ENCODE results near the gene ANKRD52. TPM values are rescaled to one million over a fixed set of nuclear protein-coding genes. Genes with fewer than 3 reads are reported as not detected.
A peak's percentile ranks its signal among the peaks of the same experiment; 100 is the strongest.

The ANKRD52 gene
- total and polyA plus RNA-seq, 2 experiments from 2014 or later = 20.3 to 25.2 TPM

GRCh38 chr12:56286044-56286830, 28.1 kb upstream of the ANKRD52 start:
- peak overlapping the region; percentile 56; the same call in 1 of the 2 replicates for H3K4me2 ChIP-seq
- no peak overlapping the region for H2AFZ ChIP-seq
- no peaks in the 10 kb centered on the region; the same call in 1 of the 2 replicates for H4K20me1 ChIP-seq (replicated peaks; ENCODE audit: insufficient read depth)
- peaks cover 58% of the 10 kb centered on the region for H3K36me3 Mint-ChIP-seq (ENCODE audit: low read depth)
- no peak overlapping the region for H3K4me3 Mint-ChIP-seq
- DNase-seq (ENCODE audit: low spot score) (peak; percentile 8), ATAC-seq (no peak)
- peaks cover 31% of the 10 kb centered on the region for H3K36me3 ChIP-seq (ENCODE audit: insufficient read depth)
- no peaks in the 10 kb centered on the region for H3K27me3 ChIP-seq (ENCODE audit: insufficient read depth)
- peaks cover 20% of the 10 kb centered on the region; the same call in 1 of the 2 replicates for H3F3A ChIP-seq (replicated peaks; ENCODE audit: low read depth)
- peaks cover 29% of the 10 kb centered on the region for H3K79me2 ChIP-seq (replicated peaks; ENCODE audit: insufficient read depth)
- no peak overlapping the region; the same call in 1 of the 2 replicates for H3K27ac Mint-ChIP-seq
- H3K4me1 Mint-ChIP-seq = peaks cover 9% of the 10 kb centered on the region
- H3K4me3 ChIP-seq = no peak overlapping the region
- peaks cover 13% of the 10 kb centered on the region for H3K4me1 ChIP-seq (ENCODE audit: insufficient read depth)
- no peaks in the 10 kb centered on the region for H3K9me2 ChIP-seq (ENCODE audit: insufficient read depth)
- H3K9me3 Mint-ChIP-seq = no peaks in the 10 kb centered on the region
- no peak for TF ChIP-seq ZNF462 (CRISPR knock-in tag; IDR thresholded peaks at IDR 0.05)
- TF ChIP-seq STAT1 (IDR thresholded peaks at IDR 0.05; ENCODE audit: unreplicated experiment) = no peak
- TF ChIP-seq EZH2phosphoT487 (IDR thresholded peaks at IDR 0.05; ENCODE audit: unreplicated experiment) = no peak
- TF ChIP-seq JUNB (IDR thresholded peaks at IDR 0.05; ENCODE audit: unreplicated experiment) = no peak
- TF ChIP-seq ZNF114 (CRISPR knock-in tag; IDR thresholded peaks at IDR 0.05) = no peak
- TF ChIP-seq ZNF331 (CRISPR knock-in tag; IDR thresholded peaks at IDR 0.05; ENCODE audit: low read depth) = no peak
- no peak for TF ChIP-seq REST (IDR thresholded peaks at IDR 0.05; ENCODE audit: unreplicated experiment)
- no peak for TF ChIP-seq EZH2 (IDR thresholded peaks at IDR 0.05; ENCODE audit: low read depth, unreplicated experiment)
- TF ChIP-seq NANOG (IDR thresholded peaks at IDR 0.05; ENCODE audit: borderline replicate concordance) = no peak
- no peak for TF ChIP-seq POLR2AphosphoS5 (IDR thresholded peaks at IDR 0.05; ENCODE audit: low read depth)
- TF ChIP-seq, protein P1, sequence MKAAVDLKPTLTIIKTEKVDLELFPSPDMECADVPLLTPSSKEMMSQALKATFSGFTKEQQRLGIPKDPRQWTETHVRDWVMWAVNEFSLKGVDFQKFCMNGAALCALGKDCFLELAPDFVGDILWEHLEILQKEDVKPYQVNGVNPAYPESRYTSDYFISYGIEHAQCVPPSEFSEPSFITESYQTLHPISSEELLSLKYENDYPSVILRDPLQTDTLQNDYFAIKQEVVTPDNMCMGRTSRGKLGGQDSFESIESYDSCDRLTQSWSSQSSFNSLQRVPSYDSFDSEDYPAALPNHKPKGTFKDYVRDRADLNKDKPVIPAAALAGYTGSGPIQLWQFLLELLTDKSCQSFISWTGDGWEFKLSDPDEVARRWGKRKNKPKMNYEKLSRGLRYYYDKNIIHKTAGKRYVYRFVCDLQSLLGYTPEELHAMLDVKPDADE (IDR thresholded peaks at IDR 0.05) = no peak
- TF ChIP-seq, protein P2, sequence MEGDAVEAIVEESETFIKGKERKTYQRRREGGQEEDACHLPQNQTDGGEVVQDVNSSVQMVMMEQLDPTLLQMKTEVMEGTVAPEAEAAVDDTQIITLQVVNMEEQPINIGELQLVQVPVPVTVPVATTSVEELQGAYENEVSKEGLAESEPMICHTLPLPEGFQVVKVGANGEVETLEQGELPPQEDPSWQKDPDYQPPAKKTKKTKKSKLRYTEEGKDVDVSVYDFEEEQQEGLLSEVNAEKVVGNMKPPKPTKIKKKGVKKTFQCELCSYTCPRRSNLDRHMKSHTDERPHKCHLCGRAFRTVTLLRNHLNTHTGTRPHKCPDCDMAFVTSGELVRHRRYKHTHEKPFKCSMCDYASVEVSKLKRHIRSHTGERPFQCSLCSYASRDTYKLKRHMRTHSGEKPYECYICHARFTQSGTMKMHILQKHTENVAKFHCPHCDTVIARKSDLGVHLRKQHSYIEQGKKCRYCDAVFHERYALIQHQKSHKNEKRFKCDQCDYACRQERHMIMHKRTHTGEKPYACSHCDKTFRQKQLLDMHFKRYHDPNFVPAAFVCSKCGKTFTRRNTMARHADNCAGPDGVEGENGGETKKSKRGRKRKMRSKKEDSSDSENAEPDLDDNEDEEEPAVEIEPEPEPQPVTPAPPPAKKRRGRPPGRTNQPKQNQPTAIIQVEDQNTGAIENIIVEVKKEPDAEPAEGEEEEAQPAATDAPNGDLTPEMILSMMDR (conservative IDR thresholded peaks at IDR 0.05; ENCODE audit: low read depth in 2 of 2) = no peak
- TF ChIP-seq CREB1 (CRISPR knock-in tag; IDR thresholded peaks at IDR 0.05; ENCODE audit: low read depth) = no peak
- H3K27me3 Mint-ChIP-seq (ENCODE audit: insufficient read depth, low read depth, poor library complexity) = peaks cover 7% of the 10 kb centered on the region
- peak overlapping the region; percentile 83; the same call in 1 of the 2 replicates for H3K27ac ChIP-seq (ENCODE audit: low read depth)
